Left ventricle myocardium superior (tissue), 1 donor: ENCODE measurements around the gene MINK1. TPM values are rescaled to one million over a fixed set of nuclear protein-coding genes. Genes with fewer than 3 reads are reported as not detected.
"Not testable (repeated sequence)": the region's sequence is repeated elsewhere in the genome, so short reads cannot be mapped to it uniquely, and the experiment has no call there.

Experiments used
- ATAC-seq: fragments of 200-7000 bp; cut with Tn5 transposase; one replicate; pipeline ENCODE4 v1.9.1; 2020; ENCODE audit warnings: mild to moderate bottlenecking, moderate library complexity
- DNase-seq: peaks from one replicate; pipeline ENCODE4 v3.0.0-alpha.2; 2020
- intact Hi-C: fragments of 100-400 bp; cut with micrococcal nuclease; formaldehyde crosslinking; loops from one replicate; pipeline ENCODE4 v1.11.0; 2022
- total RNA-seq: library from RNA; stranded (reverse); fragmentation: NEBNext Ultra II Directional; extraction: Animal tissue kit (Norgen Biotek cat#: 25700); gene quantifications from one replicate; pipeline ENCODE4 v1.2.1, GENCODE V29; 2021
- donor health status: DM: no; HTN: yes; CAD: no; lungs with severe emphysema.

Gene MINK1
- total RNA-seq, 1 donor from 2014 or later, result 52.2 TPM

GRCh38 chr17:4807605-4808377 lies 25.3 kb upstream of the MINK1 start:
- ATAC-seq (peak; percentile 22), DNase-seq (peak; percentile 33)
- intact Hi-C loops, result no loop called here

- ATAC-seq, result peak; percentile 50
- intact Hi-C loops, result no loop called here
Measured at GRCh38 chr17:4808378-4808767, 24.8 kb upstream of the MINK1 start.

GRCh38 chr17:4810696-4811290 lies 22.3 kb upstream of the MINK1 start:
- ATAC-seq (no peak), DNase-seq (peak; percentile 58)
- intact Hi-C loops, result no loop called here

More at GRCh38 chr17:4808378-4808767, 24.8 kb upstream of the MINK1 start:
- DNase-seq, result peak; percentile 85

- ATAC-seq, result no peak
- DNase-seq, result no peak
- intact Hi-C loops, result no loop called here
Measured at GRCh38 chr17:4811471-4811870, 21.7 kb upstream of the MINK1 start.

GRCh38 chr17:4812690-4813089 lies 20.4 kb upstream of the MINK1 start:
- intact Hi-C loops, result no loop called here
- no peak for DNase-seq
- peak; percentile 69 for ATAC-seq

- ATAC-seq (no peak), DNase-seq (no peak)
- intact Hi-C loops, result no loop called here
Measured at GRCh38 chr17:4815043-4815675, 18.0 kb upstream of the MINK1 start.

GRCh38 chr17:4816826-4817225 lies 16.3 kb upstream of the MINK1 start:
- no peak for ATAC-seq
- no peak for DNase-seq
- intact Hi-C loops, result no loop called here

GRCh38 chr17:4818276-4818675 lies 14.9 kb upstream of the MINK1 start:
- intact Hi-C loops, result no loop called here
- DNase-seq, result no peak
- ATAC-seq, result no peak

GRCh38 chr17:4822835-4823234 lies 10.3 kb upstream of the MINK1 start:
- no peak for DNase-seq
- intact Hi-C loops, result no loop called here
- no peak for ATAC-seq

- intact Hi-C loops, result no loop called here
- DNase-seq, result no peak
- no peak for ATAC-seq
Measured at GRCh38 chr17:4823373-4824089, 9.6 kb upstream of the MINK1 start.

- ATAC-seq (no peak), DNase-seq (no peak)
- intact Hi-C loops, result no loop called here
Measured at GRCh38 chr17:4827399-4827798, 5.7 kb upstream of the MINK1 start.

GRCh38 chr17:4832829-4833177 lies 337 bp upstream of the MINK1 start:
- intact Hi-C loops, DNase-seq: not testable (repeated sequence)
- peak; percentile 6 for ATAC-seq

GRCh38 chr17:4833941-4834680 lies 971 bp downstream of the MINK1 start:
- intact Hi-C loops, result no loop called here
- ATAC-seq (no peak), DNase-seq (peak; percentile 37)

- DNase-seq, result no peak
- intact Hi-C loops, result no loop called here
- no peak for ATAC-seq
Measured at GRCh38 chr17:4834681-4835020, 1.5 kb downstream of the MINK1 start.

- ATAC-seq (no peak), DNase-seq (no peak)
- intact Hi-C loops, result no loop called here
Measured at GRCh38 chr17:4836221-4836620, 3.1 kb downstream of the MINK1 start.

GRCh38 chr17:4837471-4838308 lies 4.5 kb downstream of the MINK1 start:
- intact Hi-C loops, result no loop called here
- ATAC-seq, result peak; percentile 60
- DNase-seq, result peak; percentile 59

- DNase-seq, result no peak
- intact Hi-C loops, result no loop called here
- ATAC-seq, result no peak
Measured at GRCh38 chr17:4838309-4838785, 5.2 kb downstream of the MINK1 start.

GRCh38 chr17:4839221-4839620 lies 6.1 kb downstream of the MINK1 start:
- intact Hi-C loops, result no loop called here
- DNase-seq, result no peak
- ATAC-seq, result no peak
